Ovary (tissue), 9 donors: ENCODE results near the gene MAGI1. TPM values are rescaled to one million over a fixed set of nuclear protein-coding genes. Genes with fewer than 3 reads are reported as not detected.

Experiments used
- DNase-seq, 5 donors: peaks; one replicate each; pipeline ENCODE4 v3.0.0-alpha.2; 2019 to 2020
- H3K27ac ChIP-seq, 2 donors: fragments of 200-600 bp; one replicate each; pipeline versions ENCODE4 v1.5.1 to v1.8.0; 2019 to 2022
- H3K27me3 ChIP-seq: fragments of 200-600 bp; one replicate; pipeline ENCODE4 v1.8.0; 2022
- H3K36me3 ChIP-seq: fragments of 200-600 bp; sonication (generic); one replicate; pipeline ENCODE4 v1.5.1; 2019
- H3K4me1 ChIP-seq: one replicate; pipeline ENCODE4 v1.8.1; 2013; ENCODE audit warnings: mild to moderate bottlenecking, moderate library complexity; ENCODE audit not compliant: insufficient read depth
- H3K4me3 ChIP-seq: fragments of 200-600 bp; sonication (generic); one replicate; pipeline ENCODE4 v1.5.1; 2017
- H3K9me3 ChIP-seq, 2 donors: fragments of 200-600 bp in 1 of 2; sonication (generic) in 1 of 2; one replicate each; pipeline versions ENCODE4 v1.5.1 to v1.8.1; 2013 to 2019; ENCODE audit warnings: mild to moderate bottlenecking in 1 of 2, moderate library complexity in 1 of 2
- EP300 ChIP-seq: sonication (generic); formaldehyde crosslinking; IDR thresholded peaks from one replicate; pipeline ENCODE4 v1.6.1; 2017; ENCODE audit warnings: antibody characterized with exemption
- POLR2A ChIP-seq: fragments of 450-650 bp; IDR thresholded peaks from one replicate; pipeline ENCODE4 v1.6.1; 2017; ENCODE audit warnings: antibody characterized with exemption, mild to moderate bottlenecking, moderate library complexity
- WGBS, 3 donors: extraction: QIAGEN DNeasy Blood & Tissue Kit in 1 of 3; methylation state at CpG; one replicate each; pipeline versions ENCODE4 v1.1.5 to v1.1.7; 2013 to 2017; 5-methylcytosine and 5-hydroxymethylcytosine counted together
- intact Hi-C, 4 donors: fragments of 100-400 bp; cut with DNase I; formaldehyde crosslinking; loops; one replicate each; pipeline versions ENCODE4 v1.11.0 to v1.15.1; 2022 to 2023
- polyA plus RNA-seq, 2 donors: library from polyadenylated mRNA; stranded (reverse); fragments of 200-250 nt in 1 of 2; fragments of 350-450 nt in 1 of 2; fragmentation: Illumina TruSeq in 1 of 2; extraction: RNeasy Lipid Tissue Mini Kit (QIAGEN cat#74804) in 1 of 2; gene quantifications; one replicate each; pipeline ENCODE4 v1.2.3, GENCODE V29; 2013 to 2014
- total RNA-seq, 7 donors: library from RNA; depleted of rRNA in 2 of 7; stranded (reverse); fragments of >200 nt in 2 of 7; fragmentation: NEBNext Ultra II Directional in 3 of 7; extraction: Animal tissue kit (Norgen Biotek cat#: 25700) in 3 of 7; gene quantifications; one replicate each; pipeline versions ENCODE4 v1.1.0 to v1.2.4, GENCODE V29; 2016 to 2023
- TF ChIP-seq, protein P1 (sequence below), 3 donors: fragments of 450-650 bp in 2 of 3; fragments of 200-600 bp in 1 of 3; IDR thresholded peaks; one replicate each; pipeline versions ENCODE4 v1.5.1 to v1.8.0; 2016 to 2022; ENCODE audit warnings: antibody characterized with exemption in 3 of 3, mild to moderate bottlenecking in 1 of 3
- donor health status: DM: no; HTN: no; CAD: no; lungs with moderate emphysema.
- donor health status: DM: no; HTN: no; CAD: no.
- donor health status: Bipolar disorder and iron deficiency.
- donor health status: DM: yes; HTN: yes; CAD: no.
- donor health status: DM: no; HTN: no; CAD: no.
- donor health status: DM: yes; HTN: yes; CAD: no.

MAGI1 gene
- total and polyA plus RNA-seq, 9 donors = 5.5 to 35.7 (median 8.7) TPM

DNA sequence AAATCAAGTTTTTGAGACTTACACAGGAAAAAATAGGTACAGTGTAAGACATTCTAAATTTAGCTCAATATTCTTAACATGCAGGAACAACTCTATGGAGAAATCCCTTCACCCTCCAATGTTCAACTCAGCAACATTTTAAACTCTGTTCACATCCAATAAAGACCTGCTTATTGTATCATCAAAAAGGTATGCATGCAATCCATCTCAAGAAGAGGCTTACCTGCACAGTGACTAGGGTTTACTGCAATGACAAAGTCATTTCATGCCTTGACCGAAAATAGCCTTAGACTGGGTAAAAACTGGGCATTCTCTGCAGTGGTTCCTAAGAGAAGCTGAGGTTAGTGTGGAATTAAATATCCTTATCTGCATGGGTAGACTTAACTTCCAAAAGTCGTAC is 80.5 kb downstream of the MAGI1 start:
- H3K27me3 ChIP-seq = no peaks in the 10 kb centered on the region
- WGBS, 3 donors = 96 to 98% (median 98%) methylated on average over 2 of the region's 2 CpGs
- no peak overlapping the region for H3K27ac ChIP-seq
- no peak for DNase-seq
- no peak overlapping the region for H3K4me3 ChIP-seq
- TF ChIP-seq EP300 = no peak
- H3K9me3 ChIP-seq = no peaks in the 10 kb centered on the region
- no peaks in the 10 kb centered on the region for H3K36me3 ChIP-seq
- intact Hi-C loops = no loop called here
- peaks cover 11% of the 10 kb centered on the region for H3K4me1 ChIP-seq

DNA sequence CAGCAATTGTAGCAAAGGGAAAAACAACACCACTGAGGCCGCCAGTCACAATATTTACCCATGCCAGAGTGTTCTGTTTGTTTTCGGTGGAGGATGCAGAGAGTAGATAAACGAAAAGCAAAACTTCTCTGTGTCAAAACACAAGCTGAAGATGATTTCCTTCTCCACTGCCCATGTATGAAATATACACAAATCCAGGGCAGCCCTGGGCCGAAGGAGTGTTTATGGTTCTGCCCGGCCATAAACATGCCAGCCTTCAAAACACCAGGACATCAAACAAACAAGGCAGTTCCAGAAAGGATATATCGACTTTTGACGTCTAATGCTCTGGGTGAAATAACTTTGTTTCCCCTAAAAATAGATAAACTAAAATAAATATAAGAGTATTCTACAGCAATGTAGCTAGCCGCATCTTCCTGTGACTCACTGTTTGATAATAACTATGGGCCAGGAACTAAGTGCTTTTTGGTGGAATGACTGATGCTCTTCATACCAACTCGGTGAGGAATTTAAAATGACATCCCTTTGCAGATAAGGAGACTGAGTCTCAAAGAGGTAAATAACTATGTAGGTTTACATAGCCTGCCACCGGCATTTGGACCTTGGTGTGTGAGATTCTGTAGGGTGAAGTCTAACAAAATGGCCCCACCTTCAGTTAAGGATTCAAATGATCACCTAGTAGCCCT is 82.8 kb downstream of the MAGI1 start:
- Histone ChIP-seq H3K4me3 (no peak overlapping the region), H3K27me3 (no peaks in the 10 kb centered on the region), H3K36me3 (no peaks in the 10 kb centered on the region), H3K4me1 (peaks cover 11% of the 10 kb centered on the region), H3K27ac (no peak overlapping the region), H3K9me3 (no peaks in the 10 kb centered on the region)
- intact Hi-C loops = no loop called here
- DNase-seq = no peak
- WGBS, 3 donors = 17 to 45% (median 27%) methylated on average over 10 of the region's 10 CpGs
- TF ChIP-seq POLR2A (no peak), EP300 (no peak)
- TF ChIP-seq, protein P1, sequence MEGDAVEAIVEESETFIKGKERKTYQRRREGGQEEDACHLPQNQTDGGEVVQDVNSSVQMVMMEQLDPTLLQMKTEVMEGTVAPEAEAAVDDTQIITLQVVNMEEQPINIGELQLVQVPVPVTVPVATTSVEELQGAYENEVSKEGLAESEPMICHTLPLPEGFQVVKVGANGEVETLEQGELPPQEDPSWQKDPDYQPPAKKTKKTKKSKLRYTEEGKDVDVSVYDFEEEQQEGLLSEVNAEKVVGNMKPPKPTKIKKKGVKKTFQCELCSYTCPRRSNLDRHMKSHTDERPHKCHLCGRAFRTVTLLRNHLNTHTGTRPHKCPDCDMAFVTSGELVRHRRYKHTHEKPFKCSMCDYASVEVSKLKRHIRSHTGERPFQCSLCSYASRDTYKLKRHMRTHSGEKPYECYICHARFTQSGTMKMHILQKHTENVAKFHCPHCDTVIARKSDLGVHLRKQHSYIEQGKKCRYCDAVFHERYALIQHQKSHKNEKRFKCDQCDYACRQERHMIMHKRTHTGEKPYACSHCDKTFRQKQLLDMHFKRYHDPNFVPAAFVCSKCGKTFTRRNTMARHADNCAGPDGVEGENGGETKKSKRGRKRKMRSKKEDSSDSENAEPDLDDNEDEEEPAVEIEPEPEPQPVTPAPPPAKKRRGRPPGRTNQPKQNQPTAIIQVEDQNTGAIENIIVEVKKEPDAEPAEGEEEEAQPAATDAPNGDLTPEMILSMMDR (IDR thresholded peaks at IDR 0.05) = no peak

DNA sequence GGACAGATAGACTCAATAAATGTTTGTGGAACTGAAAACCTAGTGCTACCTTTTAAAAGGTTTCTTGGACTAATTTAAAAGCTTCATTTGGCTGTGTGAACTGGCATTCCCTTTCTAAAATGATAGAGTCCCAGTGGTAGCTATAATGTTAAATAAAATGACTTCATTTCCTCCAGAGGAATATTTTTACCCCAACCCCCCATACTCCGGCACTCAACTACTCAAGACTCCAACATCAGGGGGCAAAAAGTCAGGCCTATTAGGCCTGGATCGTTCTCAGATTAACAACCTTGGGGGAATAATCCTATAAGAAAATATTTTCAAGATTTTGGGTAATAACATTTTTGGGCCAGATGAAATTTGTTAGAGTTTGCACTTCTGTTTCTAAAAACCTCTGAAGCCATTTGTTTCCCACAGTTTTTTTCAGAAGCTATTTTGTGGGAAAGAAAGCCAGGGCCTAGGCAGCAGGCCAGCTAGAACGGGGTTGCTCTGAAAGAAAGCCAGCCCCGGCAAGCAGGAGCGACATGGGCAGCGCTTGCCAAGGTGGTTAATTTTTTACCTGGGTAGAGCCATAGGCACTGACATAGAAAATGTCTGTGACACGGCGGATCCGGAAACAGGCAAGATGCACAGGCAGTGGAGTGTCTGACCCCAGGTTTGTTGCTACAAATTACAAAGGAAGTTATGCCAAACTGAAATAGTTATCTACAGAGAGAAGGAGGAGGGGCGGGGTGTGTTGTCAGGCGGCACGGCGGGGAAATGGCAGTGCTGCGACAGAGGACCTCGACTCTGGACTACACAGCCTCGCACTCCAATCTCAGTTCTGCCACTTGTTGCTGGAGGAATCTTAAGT is 84.6 kb downstream of the MAGI1 start:
- Histone ChIP-seq H3K27me3 (no peaks in the 10 kb centered on the region), H3K36me3 (no peaks in the 10 kb centered on the region), H3K4me1 (peaks cover 12% of the 10 kb centered on the region), H3K9me3 (no peaks in the 10 kb centered on the region), H3K27ac (peak overlapping the region in 1 of 2 donors; percentile 38), H3K4me3 (no peak overlapping the region)
- 12 to 30% (median 15%) methylated on average over 16 of the region's 16 CpGs for WGBS, 3 donors
- TF ChIP-seq, protein P1 (IDR thresholded peaks at IDR 0.05) = no peak
- TF ChIP-seq POLR2A = no peak
- TF ChIP-seq EP300 = no peak
- intact Hi-C loops = no loop called here
- DNase-seq = peak in 4 of 5 donors; percentile 18 to 50 (median 46)

DNA sequence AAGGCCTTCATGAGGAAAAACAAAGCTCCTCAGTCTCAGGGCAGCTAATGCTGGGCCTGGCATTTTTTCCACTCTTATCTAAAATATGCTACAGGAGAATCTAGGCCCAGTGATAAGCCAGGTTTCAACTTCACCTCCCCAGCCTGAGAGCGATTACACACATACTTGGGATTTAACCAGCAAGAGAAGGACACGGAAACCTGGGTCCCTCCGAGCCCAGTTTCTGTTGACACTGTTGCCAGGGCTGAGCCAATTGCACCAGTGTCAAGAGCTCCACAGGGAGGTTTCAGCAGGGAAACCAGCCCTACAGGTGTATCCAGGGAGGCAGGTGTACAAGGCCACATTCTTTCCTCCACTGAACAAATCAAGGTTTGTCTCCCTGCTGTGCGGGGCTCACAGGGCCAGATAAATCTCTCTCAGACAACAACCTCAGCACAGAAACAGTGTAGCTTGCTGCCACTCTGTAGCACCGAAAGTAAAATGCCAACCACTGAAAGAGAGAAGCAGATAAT is 85.4 kb downstream of the MAGI1 start:
- Histone ChIP-seq H3K4me3 (no peak overlapping the region), H3K36me3 (no peaks in the 10 kb centered on the region), H3K27ac (peak overlapping the region in 1 of 2 donors; percentile 38), H3K4me1 (peaks cover 13% of the 10 kb centered on the region), H3K27me3 (no peaks in the 10 kb centered on the region), H3K9me3 (no peaks in the 10 kb centered on the region)
- TF ChIP-seq, protein P1 (IDR thresholded peaks at IDR 0.05) = no peak
- TF ChIP-seq EP300 = no peak
- no peak for TF ChIP-seq POLR2A
- intact Hi-C loops = no loop called here
- peak in 2 of 5 donors; percentile 18 to 19 for DNase-seq
- WGBS, 3 donors = 34 to 65% (median 38%) methylated on average over 5 of the region's 5 CpGs
